ENCODE data around the gene ATP1A1.

DNA sequence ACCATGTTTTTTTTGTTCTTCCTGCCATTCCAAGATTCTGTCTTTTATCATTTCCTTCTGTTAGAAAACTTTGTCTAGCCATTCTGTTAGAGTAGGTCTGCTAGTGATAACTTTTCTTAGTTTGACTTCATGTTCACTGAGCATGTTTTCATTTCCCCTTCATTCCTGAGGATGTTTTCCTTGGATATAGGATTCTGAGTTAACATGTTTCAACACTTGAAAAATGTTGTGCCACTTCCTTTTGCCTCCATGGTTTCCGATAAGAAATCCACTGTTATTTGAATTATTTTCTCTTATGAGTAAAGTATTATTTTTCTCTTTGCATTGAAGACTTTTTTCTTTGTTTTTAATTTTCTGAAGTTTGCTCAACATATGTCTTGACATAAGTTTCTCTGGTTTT lies 66.7 kb downstream of the ATP1A1 start:
- TF ChIP-seq, protein P1, sequence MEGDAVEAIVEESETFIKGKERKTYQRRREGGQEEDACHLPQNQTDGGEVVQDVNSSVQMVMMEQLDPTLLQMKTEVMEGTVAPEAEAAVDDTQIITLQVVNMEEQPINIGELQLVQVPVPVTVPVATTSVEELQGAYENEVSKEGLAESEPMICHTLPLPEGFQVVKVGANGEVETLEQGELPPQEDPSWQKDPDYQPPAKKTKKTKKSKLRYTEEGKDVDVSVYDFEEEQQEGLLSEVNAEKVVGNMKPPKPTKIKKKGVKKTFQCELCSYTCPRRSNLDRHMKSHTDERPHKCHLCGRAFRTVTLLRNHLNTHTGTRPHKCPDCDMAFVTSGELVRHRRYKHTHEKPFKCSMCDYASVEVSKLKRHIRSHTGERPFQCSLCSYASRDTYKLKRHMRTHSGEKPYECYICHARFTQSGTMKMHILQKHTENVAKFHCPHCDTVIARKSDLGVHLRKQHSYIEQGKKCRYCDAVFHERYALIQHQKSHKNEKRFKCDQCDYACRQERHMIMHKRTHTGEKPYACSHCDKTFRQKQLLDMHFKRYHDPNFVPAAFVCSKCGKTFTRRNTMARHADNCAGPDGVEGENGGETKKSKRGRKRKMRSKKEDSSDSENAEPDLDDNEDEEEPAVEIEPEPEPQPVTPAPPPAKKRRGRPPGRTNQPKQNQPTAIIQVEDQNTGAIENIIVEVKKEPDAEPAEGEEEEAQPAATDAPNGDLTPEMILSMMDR (IDR thresholded peaks at IDR 0.05), result no peak
- TF ChIP-seq EZH2 (IDR thresholded peaks at IDR 0.05; ENCODE audit: borderline replicate concordance, insufficient read depth, low read depth, low read length, poor library complexity, severe bottlenecking), result no peak
